Naive thymus-derived CD4-positive, alpha-beta T cell (primary cell): ENCODE results near the gene SWI5. TPM values are rescaled to one million over a fixed set of nuclear protein-coding genes. Genes with fewer than 3 reads are reported as not detected.
A peak's percentile ranks its signal among the peaks of the same experiment; 100 is the strongest.

Source experiments
- ATAC-seq: fragments of 150-1000 bp; cut with Tn5 transposase; 2 replicates; pipeline ENCODE4 v1.10.0; 2021; ENCODE audit warnings: mild to moderate bottlenecking, moderate library complexity
- CTCF ChIA-PET: fragments of 350-600 bp; sonication (Branson Sonifier 250); formaldehyde crosslinking; loops from one replicate; lab custom pipeline; 2021; ENCODE audit warnings: antibody characterized with exemption; lab: Charles Lee
- POLR2A ChIA-PET: fragments of 350-600 bp; sonication (Branson Sonifier 250); formaldehyde crosslinking; loops from one replicate; lab custom pipeline; 2021; ENCODE audit warnings: antibody characterized with exemption, inconsistent platforms; lab: Charles Lee
- DNase-seq, 9 donors: peaks; one replicate each; pipeline versions ENCODE4 v3.0.0 to v3.0.0-alpha.2; 2020 to 2022; ENCODE audit warnings: mixed read lengths in 1 of 9
- H3K27ac ChIP-seq: one replicate; pipeline ENCODE4 v1.7.0; 2013; ENCODE audit warnings: mild to moderate bottlenecking, low read depth, low read length, moderate library complexity
- H3K27me3 ChIP-seq, 2 donors: one replicate each; pipeline ENCODE4 v1.7.0; 2013; ENCODE audit warnings: low read length in 2 of 2, mild to moderate bottlenecking in 2 of 2, moderate library complexity in 2 of 2; ENCODE audit not compliant: control insufficient read depth in 2 of 2, insufficient read depth in 2 of 2
- H3K36me3 ChIP-seq, 3 experiments: 1 replicate in 2 of 3; 2 replicates in 1 of 3; pipeline ENCODE4 v1.7.0; 2013; ENCODE audit warnings: low read length in 3 of 3, mild to moderate bottlenecking in 3 of 3, moderate library complexity in 1 of 3; ENCODE audit not compliant: insufficient read depth in 3 of 3, control insufficient read depth in 2 of 3
- H3K4me1 ChIP-seq, 2 donors: one replicate each; pipeline ENCODE4 v1.7.0; 2013; ENCODE audit warnings: low read length in 2 of 2, mild to moderate bottlenecking in 2 of 2, moderate library complexity in 1 of 2; ENCODE audit not compliant: control insufficient read depth in 2 of 2, insufficient read depth in 2 of 2
- H3K4me3 ChIP-seq: 2 replicates; pipeline ENCODE4 v1.7.0; 2013; ENCODE audit warnings: mild to moderate bottlenecking, low read length
- H3K9me3 ChIP-seq, 3 experiments: 1 replicate in 2 of 3; 2 replicates in 1 of 3; pipeline ENCODE4 v1.7.0; 2013; ENCODE audit warnings: low read length in 3 of 3; ENCODE audit not compliant: control insufficient read depth in 2 of 3
- H3K27ac Mint-ChIP-seq, 9 donors: one replicate each; pipeline ENCODE4 v1.8.0; 2020 to 2022; ENCODE audit warnings: mixed read lengths in 9 of 9, mild to moderate bottlenecking in 8 of 9, moderate library complexity in 5 of 9, inconsistent platforms in 2 of 9
- H3K27me3 Mint-ChIP-seq, 5 donors: one replicate each; pipeline ENCODE4 v1.8.0; 2021 to 2022; ENCODE audit warnings: mixed read lengths in 5 of 5, mild to moderate bottlenecking in 1 of 5
- H3K36me3 Mint-ChIP-seq, 5 donors: one replicate each; pipeline ENCODE4 v1.8.0; 2020 to 2022; ENCODE audit warnings: mixed read lengths in 5 of 5, mild to moderate bottlenecking in 3 of 5, inconsistent platforms in 1 of 5
- H3K4me1 Mint-ChIP-seq, 7 donors: one replicate each; pipeline ENCODE4 v1.8.0; 2020 to 2022; ENCODE audit warnings: mixed read lengths in 7 of 7, mild to moderate bottlenecking in 3 of 7, inconsistent platforms in 1 of 7
- H3K4me3 Mint-ChIP-seq, 10 donors: one replicate each; pipeline ENCODE4 v1.8.0; 2020 to 2022; ENCODE audit warnings: mild to moderate bottlenecking in 10 of 10, mixed read lengths in 10 of 10, moderate library complexity in 6 of 10, inconsistent platforms in 2 of 10
- H3K9me3 Mint-ChIP-seq, 11 donors: one replicate each; pipeline ENCODE4 v1.8.0; 2020 to 2022; ENCODE audit warnings: mixed read lengths in 11 of 11, mild to moderate bottlenecking in 4 of 11, inconsistent platforms in 1 of 11, moderate library complexity in 1 of 11
- intact Hi-C, 2 donors: fragments of 100-400 bp; cut with micrococcal nuclease; formaldehyde crosslinking; loops; one replicate each; pipeline ENCODE4 v1.15.1; 2023
- polyA plus RNA-seq, 2 donors: library from polyadenylated mRNA; unstranded; fragments of 300-500 nt; fragmentation: Illumina TruSeq; gene quantifications; one replicate each; pipeline ENCODE4 v1.2.3, GENCODE V29; 2021
- total RNA-seq, 6 experiments: library from RNA in 5 of 6; stranded (reverse) in 5 of 6; gene quantifications; 1 replicate in 5 of 6; 2 replicates in 1 of 6; pipeline ENCODE4 v1.2.3 and lab custom pipeline; 2021 to 2026

Gene SWI5
- total and polyA plus RNA-seq, 7 experiments from 2014 or later = 8.7 to 36.6 (median 11.1) TPM

- ChIA-PET CTCF (no interaction called here), POLR2A (interaction anchor here (1.1 kb wide), 1 partner anchor 30 kb away, joined by 3 read pairs; the partner anchor contains the start of genes GOLGA2 and SWI5)
- Histone ChIP-seq H3K4me1 (peaks cover 7% of the 10 kb centered on the region in 2 donors), H3K4me3 (no peak overlapping the region), H3K27ac (no peak overlapping the region), H3K27me3 (no peaks in the 10 kb centered on the region), H3K9me3 (no peaks in the 10 kb centered on the region), H3K36me3 (no peaks in the 10 kb centered on the region)
- intact Hi-C loops = no loop called here
- Mint-ChIP-seq H3K4me3 (no peak overlapping the region), H3K27ac (no peak overlapping the region), H3K4me1 (peaks cover 11 to 27% (median 18%) of the 10 kb centered on the region in 7 donors), H3K36me3 (no peaks in the 10 kb centered on the region), H3K27me3 (peaks cover 18 to 38% (median 22%) of the 10 kb centered on the region in 5 donors), H3K9me3 (no peaks in the 10 kb centered on the region)
- DNase-seq (no peak), ATAC-seq (no peak)
Measured at GRCh38 chr9:128246471-128246870, 29.6 kb upstream of the SWI5 start.

GRCh38 chr9:128247226-128247803, 28.8 kb upstream of the SWI5 start:
- Mint-ChIP-seq H3K9me3 (no peaks in the 10 kb centered on the region), H3K27ac (no peak overlapping the region), H3K36me3 (no peaks in the 10 kb centered on the region), H3K4me3 (no peak overlapping the region), H3K27me3 (peaks cover 13 to 44% (median 16%) of the 10 kb centered on the region in 5 donors), H3K4me1 (peaks cover 13 to 34% (median 21%) of the 10 kb centered on the region in 7 donors)
- no peak overlapping the region for H3K4me3 ChIP-seq
- no peaks in the 10 kb centered on the region for H3K36me3 ChIP-seq
- H3K4me1 ChIP-seq = peaks cover 7 to 9% of the 10 kb centered on the region in 2 donors
- no peaks in the 10 kb centered on the region for H3K9me3 ChIP-seq
- CTCF ChIA-PET = no interaction called here
- POLR2A ChIA-PET = interaction anchor here (0.7 to 1.1 kb wide), 2 partner anchors 28 to 29 kb away, joined by 3 read pairs; partner anchors contain the start of genes GOLGA2 and SWI5
- no peaks in the 10 kb centered on the region for H3K27me3 ChIP-seq
- intact Hi-C loops = no loop called here
- no peak overlapping the region for H3K27ac ChIP-seq
- no peak for DNase-seq
- ATAC-seq = no peak

DNA sequence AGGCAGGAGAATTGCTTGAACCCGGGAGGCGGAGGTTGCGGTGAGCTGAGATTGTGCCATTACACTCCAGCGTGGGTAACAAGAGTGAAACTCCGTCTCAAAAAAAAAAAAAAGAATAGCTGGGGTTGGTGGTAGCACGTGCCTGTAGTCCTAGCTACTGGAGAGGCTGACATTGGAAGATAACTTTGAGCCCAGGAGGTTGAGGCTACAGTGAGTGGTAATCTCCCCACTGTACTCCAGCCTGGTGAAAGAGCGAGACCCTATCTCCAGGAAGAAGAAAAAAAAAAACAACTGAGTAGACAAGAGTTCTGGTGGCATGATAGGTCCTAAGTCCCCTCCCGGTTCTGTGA, 26.5 kb upstream of the SWI5 start:
- Histone ChIP-seq H3K27ac (peak overlapping the region; percentile 72), H3K4me3 (peak overlapping the region; percentile 83), H3K36me3 (no peaks in the 10 kb centered on the region), H3K27me3 (no peaks in the 10 kb centered on the region), H3K4me1 (peaks cover 7 to 9% of the 10 kb centered on the region in 2 donors), H3K9me3 (no peaks in the 10 kb centered on the region)
- Mint-ChIP-seq H3K36me3 (no peaks in the 10 kb centered on the region), H3K4me1 (peaks cover 7 to 27% (median 17%) of the 10 kb centered on the region in 7 donors), H3K4me3 (peak overlapping the region; percentile 79 to 93 (median 88)), H3K27ac (peak overlapping the region; percentile 60 to 97 (median 95)), H3K27me3 (peaks cover 0 to 40% (median 6%) of the 10 kb centered on the region in 5 donors), H3K9me3 (no peaks in the 10 kb centered on the region)
- CTCF ChIA-PET = no interaction called here
- intact Hi-C loops = no loop called here
- ATAC-seq = no peak
- DNase-seq = no peak
- POLR2A ChIA-PET = interaction anchor here (1.3 to 1.5 kb wide), 5 partner anchors 8 to 303 kb away, joined by 4 to 10 read pairs (median 5); partner anchors contain the start of genes GOLGA2, SPTAN1 and SWI5

- H3K36me3 ChIP-seq = no peaks in the 10 kb centered on the region
- peak overlapping the region; percentile 72 for H3K27ac ChIP-seq
- H3K4me3 ChIP-seq = peak overlapping the region; percentile 83
- H3K36me3 Mint-ChIP-seq = no peaks in the 10 kb centered on the region
- H3K27ac Mint-ChIP-seq = peak overlapping the region; percentile 60 to 97 (median 95)
- peak; percentile 96 to 100 (median 98) for DNase-seq
- peaks cover 0 to 39% (median 6%) of the 10 kb centered on the region in 5 donors for H3K27me3 Mint-ChIP-seq
- peaks cover 7 to 28% (median 17%) of the 10 kb centered on the region in 7 donors for H3K4me1 Mint-ChIP-seq
- H3K4me1 ChIP-seq = peaks cover 7 to 9% of the 10 kb centered on the region in 2 donors
- ChIA-PET CTCF (no interaction called here), POLR2A (interaction anchor here (1.0 to 1.5 kb wide), 8 partner anchors 9 to 303 kb away, joined by 3 to 10 read pairs (median 4); partner anchors contain the start of genes GOLGA2, SPTAN1 and SWI5)
- H3K4me3 Mint-ChIP-seq = peak overlapping the region; percentile 79 to 93 (median 88)
- intact Hi-C loops = loop anchor here (1.0 to 5.0 kb wide), 13 partner anchors 26 to 632 kb away; partner anchors contain the start of genes BBLN (in 2 of the 2), COQ4 (in 2 of the 2), DNM1 (in 2 of the 2) and GOLGA2 (in 2 of the 2)
- H3K9me3 ChIP-seq = no peaks in the 10 kb centered on the region
- no peaks in the 10 kb centered on the region for H3K9me3 Mint-ChIP-seq
- H3K27me3 ChIP-seq = no peaks in the 10 kb centered on the region
- peak; percentile 98 for ATAC-seq
Measured at GRCh38 chr9:128249908-128250838, 25.9 kb upstream of the SWI5 start.

- Histone ChIP-seq H3K9me3 (no peaks in the 10 kb centered on the region), H3K27ac (peak overlapping the region; percentile 72), H3K36me3 (no peaks in the 10 kb centered on the region), H3K4me1 (peaks cover 7 to 9% of the 10 kb centered on the region in 2 donors), H3K4me3 (peak overlapping the region; percentile 51), H3K27me3 (no peaks in the 10 kb centered on the region)
- H3K27ac Mint-ChIP-seq = peak overlapping the region in 7 of 9 donors; percentile 36 to 80 (median 73)
- peaks cover 0 to 33% (median 0%) of the 10 kb centered on the region in 5 donors for H3K27me3 Mint-ChIP-seq
- no peaks in the 10 kb centered on the region for H3K9me3 Mint-ChIP-seq
- H3K4me1 Mint-ChIP-seq = peaks cover 6 to 23% (median 16%) of the 10 kb centered on the region in 7 donors
- peak overlapping the region; percentile 75 to 93 (median 85) for H3K4me3 Mint-ChIP-seq
- intact Hi-C loops = loop anchor here (1.0 to 5.0 kb wide), 13 partner anchors 25 to 631 kb away; partner anchors contain the start of genes BBLN (in 2 of the 2), COQ4 (in 2 of the 2), DNM1 (in 2 of the 2) and GOLGA2 (in 2 of the 2)
- H3K36me3 Mint-ChIP-seq = peaks cover 0 to 5% (median 0%) of the 10 kb centered on the region in 5 donors
- ATAC-seq (no peak), DNase-seq (no peak)
- POLR2A ChIA-PET = interaction anchor here (1.0 to 1.5 kb wide), 8 partner anchors 10 to 302 kb away, joined by 3 to 10 read pairs (median 4); partner anchors contain the start of genes GOLGA2, SPTAN1 and SWI5
- CTCF ChIA-PET = no interaction called here
Measured at GRCh38 chr9:128250839-128251731, 25.0 kb upstream of the SWI5 start.
